Measurements from ENCODE around the gene SLAMF9. TPM values are rescaled to one million over a fixed set of nuclear protein-coding genes. Genes with fewer than 3 reads are reported as not detected.

SLAMF9 gene
- total and polyA plus RNA-seq, 2 of the 8 experiments (the other 6 are each of a cell fraction or from before 2014, with no cell fraction given): not detected

- no peak overlapping the region for H2AFZ ChIP-seq (ENCODE audit: low read length)
- H3K9ac ChIP-seq (replicated peaks in 1 of 4; ENCODE audit: extremely low read depth in 1 of 4, low read depth in 3 of 4, low read length in 3 of 4): no peak overlapping the region; a peak in 1 of 7 replicates
- no peak overlapping the region for H4K91ac ChIP-seq (replicated peaks; ENCODE audit: insufficient read length, low read length)
- H3K4me2 ChIP-seq (ENCODE audit: insufficient read depth in 1 of 2, low read depth in 2 of 2, low read length in 2 of 2): no peak overlapping the region
- WGBS, 2 experiments (ENCODE audit: extremely low coverage in 1 of 2, insufficient coverage in 1 of 2, insufficient read length in 1 of 2, insufficient replicate concordance in 2 of 2, low coverage in 1 of 2, low lambda C conversion rate in 2 of 2, missing lambda C conversion rate in 1 of 2): 90% methylated on average over 15 of the region's 16 CpGs; no CpG with 5 or more reads in 1 of the 2 experiments
- H3K4me1 ChIP-seq (replicated peaks in 1 of 4; ENCODE audit: control insufficient read depth in 3 of 4, insufficient read depth in 4 of 4, low read length in 3 of 4): peaks cover 0 to 8% (median 7%) of the 10 kb centered on the region in 4 experiments; a peak in 6 of 7 replicates
- no peaks in the 10 kb centered on the region for H3K79me2 ChIP-seq (ENCODE audit: control insufficient read depth in 1 of 2, insufficient read depth in 2 of 2, low read length in 2 of 2)
- no peak overlapping the region for H2BK120ac ChIP-seq (replicated peaks; ENCODE audit: low read depth, low read length)
- no peak overlapping the region for H3K18ac ChIP-seq (ENCODE audit: extremely low read depth, low read length)
- H2AK5ac ChIP-seq (ENCODE audit: low read depth, low read length): no peak overlapping the region
- no peak for TF ChIP-seq YY1 (IDR thresholded peaks at IDR 0.05; ENCODE audit: low read depth, low read length)
- TF ChIP-seq SP1 (IDR thresholded peaks at IDR 0.05; ENCODE audit: low read depth, low read length): no peak
- no peak for TF ChIP-seq BRCA1 (IDR thresholded peaks at IDR 0.05; ENCODE audit: low read depth, low read length)
- no peak for TF ChIP-seq NRF1 (IDR thresholded peaks at IDR 0.05; ENCODE audit: low read depth, low read length)
- TF ChIP-seq CTBP2 (IDR thresholded peaks at IDR 0.05; ENCODE audit: borderline replicate concordance, insufficient read depth, insufficient read length, low read length): no peak
- POLR2A ChIA-PET (ENCODE audit: partially characterized antibody): interaction anchor here (0.9 to 3.0 kb wide), 2 partner anchors 13 to 17 kb away, joined by 3 to 15 read pairs; partner anchors contain the start of gene IGSF9
- no peak overlapping the region for H2BK5ac ChIP-seq (ENCODE audit: low read depth, low read length)
- no peak overlapping the region for H3K14ac ChIP-seq (ENCODE audit: insufficient read length)
- no peak overlapping the region for H3K4ac ChIP-seq (replicated peaks; ENCODE audit: insufficient read length, low read depth, low read length)
- no peak overlapping the region for H3K23ac ChIP-seq (ENCODE audit: insufficient read length)
- peaks cover 0 to 3% of the 10 kb centered on the region in 2 experiments for H4K20me1 ChIP-seq (replicated peaks in 1 of 2; ENCODE audit: control insufficient read depth in 1 of 2, insufficient read depth in 2 of 2, low read length in 2 of 2)
- H4K8ac ChIP-seq (ENCODE audit: extremely low read depth, insufficient read depth, low read length): no peak overlapping the region
- H3K27ac ChIP-seq (ENCODE audit: low read depth, low read length): no peak overlapping the region
- H3K27me3 ChIP-seq (replicated peaks in 1 of 4; ENCODE audit: control insufficient read depth in 3 of 4, extremely low read depth in 1 of 4, insufficient read depth in 3 of 4, low read length in 3 of 4): no peaks in the 10 kb centered on the region
- peaks cover 3 to 34% (median 16%) of the 10 kb centered on the region in 4 experiments; a peak in 6 of 8 replicates for H3K36me3 ChIP-seq (ENCODE audit: control insufficient read depth in 2 of 4, insufficient read depth in 4 of 4, low read length in 3 of 4)
- no peaks in the 10 kb centered on the region for H3K79me1 ChIP-seq (ENCODE audit: low read depth, low read length)
- H2BK15ac ChIP-seq (ENCODE audit: low read length): no peak overlapping the region
- no peak overlapping the region for H3K4me3 ChIP-seq (ENCODE audit: extremely low read depth in 1 of 4, insufficient read depth in 2 of 4, low read depth in 3 of 4, low read length in 4 of 4)
- H2BK20ac ChIP-seq (ENCODE audit: low read length): no peak overlapping the region
- no peak overlapping the region for H4K5ac ChIP-seq (ENCODE audit: insufficient read length, low read depth, low read length)
- no peaks in the 10 kb centered on the region; the same call in 1 of the 2 replicates for H3K23me2 ChIP-seq (ENCODE audit: low read depth, low read length)
- FAIRE-seq (no peak), DNase-seq (ENCODE audit: low read depth in 1 of 2, low spot score in 2 of 2) (no peak)
- H3K56ac ChIP-seq (replicated peaks; ENCODE audit: insufficient read length, low read depth, low read length): no peak overlapping the region
- no peaks in the 10 kb centered on the region for H3K9me3 ChIP-seq (ENCODE audit: insufficient read depth in 2 of 2, low read depth in 1 of 2, low read length in 1 of 2)
- H2BK12ac ChIP-seq (ENCODE audit: low read depth, low read length): no peak overlapping the region
- CTCF ChIA-PET (ENCODE audit: partially characterized antibody): interaction anchor here (0.7 to 35.5 kb wide), 14 partner anchors 8 to 736 kb away, joined by 3 to 696 read pairs (median 5); partner anchors contain the start of genes IGSF9, SLAMF9 and TAGLN2
These were observed 21.4 kb downstream of the SLAMF9 start for GRCh38 chr1:159932296-159933285.

Measured in H1 (cell line).